ENCODE results near the gene CCDC120. TPM values are rescaled to one million over a fixed set of nuclear protein-coding genes. Genes with fewer than 3 reads are reported as not detected.
A peak's percentile ranks its signal among the peaks of the same experiment; 100 is the strongest.

The CCDC120 gene
- total RNA-seq, 1 donor from 2014 or later = 8.5 TPM

DNA sequence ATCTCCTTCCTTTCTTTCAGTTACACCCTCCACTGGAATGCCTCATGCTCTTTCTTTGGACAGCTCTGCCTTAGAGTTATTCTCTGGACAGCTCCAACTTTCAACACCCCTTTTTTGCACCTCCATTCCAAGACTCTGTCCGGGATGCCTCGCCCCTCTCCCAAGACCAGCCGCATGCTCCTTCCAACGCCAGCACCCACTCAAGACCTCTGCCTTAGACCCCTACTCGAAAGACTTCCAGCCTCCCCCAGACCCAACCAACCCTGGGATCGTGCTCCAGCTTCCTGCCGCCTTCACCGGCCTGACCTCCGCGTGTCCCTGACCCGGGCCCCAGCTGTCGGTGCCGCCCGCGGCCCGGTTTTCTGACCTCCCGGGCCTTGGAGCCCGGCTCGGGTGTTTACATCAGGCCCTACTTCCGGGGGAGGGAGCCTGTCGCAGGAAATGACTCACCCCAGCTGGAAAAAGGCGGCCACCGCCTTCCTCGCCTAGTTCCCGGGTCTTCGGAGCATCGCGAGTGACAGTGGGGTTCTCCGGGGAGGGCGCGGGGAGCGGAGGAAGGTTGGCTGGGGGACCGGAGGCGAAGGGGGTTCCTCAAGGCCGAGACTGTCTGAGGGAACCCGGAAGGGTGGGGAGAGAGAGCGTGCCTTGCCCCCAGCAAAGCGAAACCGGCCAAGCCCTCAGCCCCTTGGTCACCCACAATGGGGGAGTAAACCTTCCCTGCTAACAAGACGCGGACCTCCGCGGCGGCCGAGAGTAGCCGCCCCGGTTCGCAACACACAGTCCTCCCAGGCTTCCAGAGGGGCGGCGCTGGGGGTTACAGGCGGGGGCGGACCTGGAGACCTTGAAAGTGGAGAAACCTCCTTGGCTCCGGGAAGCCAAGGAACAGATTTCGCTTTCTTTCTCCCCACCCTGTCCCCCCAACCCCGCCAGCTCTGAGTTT is 21.0 kb downstream of the CCDC120 start, which contains the start of gene WDR45:
WDR45 (minus strand) TSS at position 399 of the 940 bp plus-strand sequence. CDS start 1,792 bp downstream, outside the sequence.
- Mint-ChIP-seq H3K4me3 (ENCODE audit: unreplicated experiment) (peak within 1 kb of the TSS; percentile 92), H3K27ac (ENCODE audit: unreplicated experiment) (peak within 1 kb of the TSS; percentile 98), H3K4me1 (ENCODE audit: unreplicated experiment) (peaks cover 9% of the 10 kb centered on the region), H3K9me3 (ENCODE audit: unreplicated experiment) (peaks cover 3% of the 10 kb centered on the region), H3K27me3 (ENCODE audit: unreplicated experiment) (no peaks in the 10 kb centered on the region), H3K36me3 (ENCODE audit: unreplicated experiment) (peaks cover 2% of the 10 kb centered on the region)
- TF ChIP-seq, protein P1, sequence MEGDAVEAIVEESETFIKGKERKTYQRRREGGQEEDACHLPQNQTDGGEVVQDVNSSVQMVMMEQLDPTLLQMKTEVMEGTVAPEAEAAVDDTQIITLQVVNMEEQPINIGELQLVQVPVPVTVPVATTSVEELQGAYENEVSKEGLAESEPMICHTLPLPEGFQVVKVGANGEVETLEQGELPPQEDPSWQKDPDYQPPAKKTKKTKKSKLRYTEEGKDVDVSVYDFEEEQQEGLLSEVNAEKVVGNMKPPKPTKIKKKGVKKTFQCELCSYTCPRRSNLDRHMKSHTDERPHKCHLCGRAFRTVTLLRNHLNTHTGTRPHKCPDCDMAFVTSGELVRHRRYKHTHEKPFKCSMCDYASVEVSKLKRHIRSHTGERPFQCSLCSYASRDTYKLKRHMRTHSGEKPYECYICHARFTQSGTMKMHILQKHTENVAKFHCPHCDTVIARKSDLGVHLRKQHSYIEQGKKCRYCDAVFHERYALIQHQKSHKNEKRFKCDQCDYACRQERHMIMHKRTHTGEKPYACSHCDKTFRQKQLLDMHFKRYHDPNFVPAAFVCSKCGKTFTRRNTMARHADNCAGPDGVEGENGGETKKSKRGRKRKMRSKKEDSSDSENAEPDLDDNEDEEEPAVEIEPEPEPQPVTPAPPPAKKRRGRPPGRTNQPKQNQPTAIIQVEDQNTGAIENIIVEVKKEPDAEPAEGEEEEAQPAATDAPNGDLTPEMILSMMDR (IDR thresholded peaks at IDR 0.05) = no peak
- no peak for DNase-seq (ENCODE audit: extremely low spot score, unreplicated experiment)

DNA sequence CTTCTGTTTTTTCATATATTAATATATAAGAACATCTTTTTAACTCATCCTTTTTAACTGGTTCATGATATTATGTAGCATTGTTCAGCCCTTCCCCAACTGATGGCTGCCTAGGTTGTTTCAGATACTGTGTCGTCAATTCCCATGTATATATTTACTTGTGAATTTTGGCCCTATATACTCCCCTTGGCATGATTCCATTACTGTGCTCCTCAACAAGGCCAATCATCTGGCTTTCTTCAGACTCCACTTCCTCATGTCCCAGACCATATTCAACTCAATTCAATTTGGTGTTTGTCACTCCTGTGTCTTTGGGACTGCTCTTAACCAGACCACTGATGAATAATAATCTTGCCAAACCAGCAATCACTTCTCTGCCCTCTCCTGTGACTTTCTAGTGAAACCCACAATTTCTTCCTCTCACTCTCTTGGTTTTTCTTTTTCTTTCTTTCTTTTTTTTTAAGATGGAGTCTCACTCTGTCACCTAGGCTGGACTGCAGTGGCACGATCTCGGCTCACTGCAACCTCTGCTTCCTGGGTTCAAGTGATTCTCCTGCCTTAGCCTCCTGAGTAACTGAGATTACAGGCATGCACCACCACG is 23.6 kb downstream of the CCDC120 start:
- no peak for DNase-seq (ENCODE audit: extremely low spot score, unreplicated experiment)
- no peak overlapping the region for H3K4me3 Mint-ChIP-seq (ENCODE audit: unreplicated experiment)
- peaks cover 9% of the 10 kb centered on the region for H3K4me1 Mint-ChIP-seq (ENCODE audit: unreplicated experiment)
- H3K36me3 Mint-ChIP-seq (ENCODE audit: unreplicated experiment) = peaks cover 2% of the 10 kb centered on the region
- no peaks in the 10 kb centered on the region for H3K27me3 Mint-ChIP-seq (ENCODE audit: unreplicated experiment)
- peaks cover 3% of the 10 kb centered on the region for H3K9me3 Mint-ChIP-seq (ENCODE audit: unreplicated experiment)
- TF ChIP-seq, protein P1 (IDR thresholded peaks at IDR 0.05) = no peak
- H3K27ac Mint-ChIP-seq (ENCODE audit: unreplicated experiment) = no peak overlapping the region

DNA sequence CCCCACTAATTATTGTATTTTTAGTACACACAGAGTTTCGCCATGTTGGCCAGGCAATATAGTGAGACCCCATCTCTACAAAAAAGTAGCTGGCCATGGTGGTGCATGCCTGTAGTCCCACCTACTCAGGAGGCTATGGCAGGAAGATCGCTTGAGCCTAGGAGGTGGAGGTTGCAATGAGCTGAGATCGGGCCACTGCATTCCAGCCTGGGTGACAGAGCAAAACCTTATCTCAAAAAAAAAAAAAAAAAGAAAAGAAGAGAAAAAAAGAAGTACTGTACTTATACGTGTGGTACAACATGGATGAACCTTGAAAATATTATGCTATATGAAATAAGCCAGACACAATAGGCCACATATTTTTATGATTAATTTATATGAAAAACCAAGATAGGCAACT is 30.8 kb downstream of the CCDC120 start:
- H3K27ac Mint-ChIP-seq (ENCODE audit: unreplicated experiment) = no peak overlapping the region
- H3K9me3 Mint-ChIP-seq (ENCODE audit: unreplicated experiment) = peaks cover 3% of the 10 kb centered on the region
- H3K27me3 Mint-ChIP-seq (ENCODE audit: unreplicated experiment) = no peaks in the 10 kb centered on the region
- H3K4me1 Mint-ChIP-seq (ENCODE audit: unreplicated experiment) = no peaks in the 10 kb centered on the region
- no peak overlapping the region for H3K4me3 Mint-ChIP-seq (ENCODE audit: unreplicated experiment)
- H3K36me3 Mint-ChIP-seq (ENCODE audit: unreplicated experiment) = no peaks in the 10 kb centered on the region
- DNase-seq (ENCODE audit: extremely low spot score, unreplicated experiment) = no peak
- TF ChIP-seq, protein P1 (IDR thresholded peaks at IDR 0.05) = no peak

DNA sequence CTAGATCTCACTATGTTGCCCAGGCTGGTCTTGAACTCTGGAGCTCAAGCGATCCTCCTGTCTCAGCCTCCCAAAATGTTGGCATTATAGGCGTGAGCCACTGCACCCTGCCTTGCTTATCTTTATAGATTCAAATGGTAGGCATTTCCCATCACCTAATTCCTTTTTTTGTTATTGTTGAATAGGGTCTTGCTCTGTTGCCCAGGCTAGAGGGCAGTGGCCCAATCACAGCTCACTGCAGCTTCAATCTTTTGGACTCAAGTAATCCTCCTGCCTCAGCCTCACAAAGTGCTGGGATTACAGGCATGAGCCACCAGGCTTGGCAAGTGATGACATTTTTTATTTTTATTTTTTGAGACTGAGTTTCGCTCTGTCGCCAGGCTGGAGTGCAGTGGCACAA is 37.6 kb downstream of the CCDC120 start:
- TF ChIP-seq, protein P1 (IDR thresholded peaks at IDR 0.05) = no peak
- peaks cover 1% of the 10 kb centered on the region for H3K36me3 Mint-ChIP-seq (ENCODE audit: unreplicated experiment)
- peaks cover 4% of the 10 kb centered on the region for H3K4me1 Mint-ChIP-seq (ENCODE audit: unreplicated experiment)
- H3K4me3 Mint-ChIP-seq (ENCODE audit: unreplicated experiment) = no peak overlapping the region
- DNase-seq (ENCODE audit: extremely low spot score, unreplicated experiment) = no peak
- H3K27me3 Mint-ChIP-seq (ENCODE audit: unreplicated experiment) = no peaks in the 10 kb centered on the region
- H3K27ac Mint-ChIP-seq (ENCODE audit: unreplicated experiment) = no peak overlapping the region
- H3K9me3 Mint-ChIP-seq (ENCODE audit: unreplicated experiment) = peaks cover 3% of the 10 kb centered on the region
